ENCODE results near the gene DDAH1. TPM values are rescaled to one million over a fixed set of nuclear protein-coding genes. Genes with fewer than 3 reads are reported as not detected.

DDAH1 gene
- total and polyA plus RNA-seq, 4 donors, result 13.6 to 57.2 (median 38.7) TPM

GRCh38 chr1:85398391-85399064 lies 66.4 kb downstream of the DDAH1 start:
- Histone ChIP-seq H3K27me3 (ENCODE audit: control insufficient read depth in 3 of 3, insufficient read depth in 3 of 3, low read length in 2 of 3) (no peaks in the 10 kb centered on the region), H3K9ac (ENCODE audit: insufficient read depth in 1 of 2, low read length in 2 of 2) (no peak overlapping the region), H3K36me3 (ENCODE audit: control insufficient read depth in 4 of 4, insufficient read depth in 4 of 4, low read length in 4 of 4) (no peaks in the 10 kb centered on the region), H3K4me3 (no peak overlapping the region), H3K9me3 (ENCODE audit: control insufficient read depth in 4 of 4, insufficient read depth in 3 of 4, low read length in 3 of 4) (no peaks in the 10 kb centered on the region), H3K4me1 (ENCODE audit: control insufficient read depth in 5 of 5, insufficient read depth in 5 of 5, low read length in 5 of 5) (peaks cover 0 to 11% (median 0%) of the 10 kb centered on the region in 5 donors), H3K27ac (ENCODE audit: low read depth in 1 of 2, low read length in 1 of 2) (no peak overlapping the region)
- WGBS, 2 donors, result 85% methylated on average over 6 of the region's 6 CpGs
- ATAC-seq (ENCODE audit: insufficient read depth, low FRiP score) (peak; percentile 53), DNase-seq (no peak)
- no peak for TF ChIP-seq CTCF (IDR thresholded peaks at IDR 0.05; ENCODE audit: control extremely low read depth, extremely low read depth)

GRCh38 chr1:85397490-85398032 lies 67.4 kb downstream of the DDAH1 start:
- TF ChIP-seq CTCF (IDR thresholded peaks at IDR 0.05; ENCODE audit: control extremely low read depth, extremely low read depth), result no peak
- ATAC-seq (ENCODE audit: insufficient read depth, low FRiP score) (no peak), DNase-seq (no peak)
- Histone ChIP-seq H3K27me3 (ENCODE audit: control insufficient read depth in 3 of 3, insufficient read depth in 3 of 3, low read length in 2 of 3) (no peaks in the 10 kb centered on the region), H3K9me3 (ENCODE audit: control insufficient read depth in 4 of 4, insufficient read depth in 3 of 4, low read length in 3 of 4) (no peaks in the 10 kb centered on the region), H3K4me1 (ENCODE audit: control insufficient read depth in 5 of 5, insufficient read depth in 5 of 5, low read length in 5 of 5) (peaks cover 0 to 9% (median 0%) of the 10 kb centered on the region in 5 donors), H3K36me3 (ENCODE audit: control insufficient read depth in 4 of 4, insufficient read depth in 4 of 4, low read length in 4 of 4) (no peaks in the 10 kb centered on the region), H3K9ac (ENCODE audit: insufficient read depth in 1 of 2, low read length in 2 of 2) (no peak overlapping the region), H3K27ac (ENCODE audit: low read depth in 1 of 2, low read length in 1 of 2) (no peak overlapping the region), H3K4me3 (no peak overlapping the region)
- 80 to 87% methylated on average over 4 of the region's 4 CpGs for WGBS, 2 donors

GRCh38 chr1:85396194-85396593 lies 68.8 kb downstream of the DDAH1 start:
- no peaks in the 10 kb centered on the region for H3K27me3 ChIP-seq (ENCODE audit: control insufficient read depth in 3 of 3, insufficient read depth in 3 of 3, low read length in 2 of 3)
- 96 to 97% methylated on average over 2 of the region's 2 CpGs for WGBS, 2 donors
- H3K9me3 ChIP-seq (ENCODE audit: control insufficient read depth in 4 of 4, insufficient read depth in 3 of 4, low read length in 3 of 4), result no peaks in the 10 kb centered on the region
- peaks cover 0 to 9% (median 0%) of the 10 kb centered on the region in 5 donors for H3K4me1 ChIP-seq (ENCODE audit: control insufficient read depth in 5 of 5, insufficient read depth in 5 of 5, low read length in 5 of 5)
- H3K4me3 ChIP-seq, result no peak overlapping the region
- no peak overlapping the region for H3K9ac ChIP-seq (ENCODE audit: insufficient read depth in 1 of 2, low read length in 2 of 2)
- no peaks in the 10 kb centered on the region for H3K36me3 ChIP-seq (ENCODE audit: control insufficient read depth in 4 of 4, insufficient read depth in 4 of 4, low read length in 4 of 4)
- no peak for ATAC-seq (ENCODE audit: insufficient read depth, low FRiP score)
- H3K27ac ChIP-seq (ENCODE audit: low read depth in 1 of 2, low read length in 1 of 2), result no peak overlapping the region
- no peak for DNase-seq
- TF ChIP-seq CTCF (IDR thresholded peaks at IDR 0.05; ENCODE audit: control extremely low read depth, extremely low read depth), result no peak
